PC-9 (cell line): ENCODE measurements around the gene IQCM.

Experiments used
- EZH2 ChIP-seq: fragments of 200-600 bp; sonication (generic); IDR thresholded peaks from 2 replicates; pipeline ENCODE4 v1.8.0; 2017; ENCODE audit warnings: antibody characterized with exemption, low read depth
- TF ChIP-seq, protein P1 (sequence below): fragments of 200-600 bp; sonication (generic); conservative IDR thresholded peaks from 2 replicates; pipeline ENCODE4 v1.6.1; 2017; ENCODE audit warnings: mixed run types, antibody characterized with exemption, mild to moderate bottlenecking, moderate library complexity

DNA sequence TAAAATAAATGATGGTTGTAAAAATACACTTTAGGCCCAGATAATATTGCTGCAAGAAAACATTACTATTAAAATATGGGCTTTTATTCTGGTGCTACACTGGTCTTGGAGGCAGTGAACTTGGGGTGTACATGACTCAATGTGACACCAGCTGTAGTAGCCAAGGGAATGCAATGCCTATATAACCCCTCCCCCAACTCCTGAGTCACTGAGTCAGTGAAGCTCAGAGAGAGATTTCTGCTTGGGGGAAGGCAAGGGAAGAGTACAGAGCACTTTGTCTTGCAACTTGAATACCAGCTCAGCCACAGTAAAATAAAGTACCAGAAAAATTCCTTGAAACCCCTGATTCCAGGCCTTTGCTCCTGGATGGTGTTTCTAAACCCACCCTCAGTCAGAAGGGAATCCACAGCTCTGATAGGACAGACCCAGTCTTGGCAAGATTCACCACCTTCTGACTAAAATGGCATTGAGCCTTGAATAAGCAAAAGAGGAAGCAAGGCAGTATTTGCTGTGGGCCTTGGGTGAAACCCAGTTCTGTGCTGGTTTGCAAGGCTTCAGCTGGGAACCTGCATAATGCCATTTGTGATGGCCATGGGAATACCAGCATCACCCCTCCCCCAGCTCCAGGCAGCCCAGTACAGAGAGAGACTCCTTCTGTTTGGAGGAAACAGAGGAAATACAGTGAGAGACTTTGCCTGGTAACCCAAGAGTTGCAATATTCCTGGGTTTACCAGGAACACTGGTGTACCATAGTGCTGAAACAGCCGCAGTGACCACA lies 209.9 kb downstream of the IQCM start:
- TF ChIP-seq, protein P1, sequence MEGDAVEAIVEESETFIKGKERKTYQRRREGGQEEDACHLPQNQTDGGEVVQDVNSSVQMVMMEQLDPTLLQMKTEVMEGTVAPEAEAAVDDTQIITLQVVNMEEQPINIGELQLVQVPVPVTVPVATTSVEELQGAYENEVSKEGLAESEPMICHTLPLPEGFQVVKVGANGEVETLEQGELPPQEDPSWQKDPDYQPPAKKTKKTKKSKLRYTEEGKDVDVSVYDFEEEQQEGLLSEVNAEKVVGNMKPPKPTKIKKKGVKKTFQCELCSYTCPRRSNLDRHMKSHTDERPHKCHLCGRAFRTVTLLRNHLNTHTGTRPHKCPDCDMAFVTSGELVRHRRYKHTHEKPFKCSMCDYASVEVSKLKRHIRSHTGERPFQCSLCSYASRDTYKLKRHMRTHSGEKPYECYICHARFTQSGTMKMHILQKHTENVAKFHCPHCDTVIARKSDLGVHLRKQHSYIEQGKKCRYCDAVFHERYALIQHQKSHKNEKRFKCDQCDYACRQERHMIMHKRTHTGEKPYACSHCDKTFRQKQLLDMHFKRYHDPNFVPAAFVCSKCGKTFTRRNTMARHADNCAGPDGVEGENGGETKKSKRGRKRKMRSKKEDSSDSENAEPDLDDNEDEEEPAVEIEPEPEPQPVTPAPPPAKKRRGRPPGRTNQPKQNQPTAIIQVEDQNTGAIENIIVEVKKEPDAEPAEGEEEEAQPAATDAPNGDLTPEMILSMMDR, result no peak
- TF ChIP-seq EZH2, result no peak
